Mesenchymal stem cell (in vitro differentiated cells and primary cell): ENCODE data around the gene RPL12.
A peak's percentile ranks its signal among the peaks of the same experiment; 100 is the strongest.

ENCODE experiments used
- DNase-seq: peaks from one replicate; pipeline ENCODE4 v3.0.0-alpha.2; 2013
- H2AFZ ChIP-seq: one replicate; pipeline ENCODE4 v1.6.1; 2013; ENCODE audit warnings: low read depth, mild to moderate bottlenecking, control low read depth, inconsistent platforms, low read length, moderate library complexity
- H2AK5ac ChIP-seq: 2 replicates; pipeline ENCODE4 v1.6.1; 2013; ENCODE audit warnings: low read length, moderate library complexity, mild to moderate bottlenecking, inconsistent platforms; ENCODE audit not compliant: severe bottlenecking
- H2BK120ac ChIP-seq: one replicate; pipeline ENCODE4 v1.6.1; 2013; ENCODE audit warnings: low read depth, mild to moderate bottlenecking, inconsistent platforms, low read length, moderate library complexity
- H2BK12ac ChIP-seq, 2 experiments: one replicate each; pipeline ENCODE4 v1.6.1; 2013; ENCODE audit warnings: inconsistent platforms in 2 of 2, low read length in 2 of 2, mild to moderate bottlenecking in 2 of 2, moderate library complexity in 2 of 2, control low read depth in 1 of 2
- H2BK15ac ChIP-seq: one replicate; pipeline ENCODE4 v1.6.1; 2013; ENCODE audit warnings: mild to moderate bottlenecking, low read depth, inconsistent platforms; ENCODE audit not compliant: poor library complexity, severe bottlenecking
- H2BK5ac ChIP-seq: 2 replicates; pipeline ENCODE4 v1.6.1; 2013; ENCODE audit warnings: low read depth, mild to moderate bottlenecking, low read length, control low read depth, inconsistent platforms; ENCODE audit not compliant: poor library complexity, severe bottlenecking
- H3K14ac ChIP-seq, 2 experiments: one replicate each; pipeline ENCODE4 v1.6.1; 2013; ENCODE audit warnings: inconsistent platforms in 2 of 2, low read length in 2 of 2, control low read depth in 1 of 2, mild to moderate bottlenecking in 1 of 2, moderate library complexity in 1 of 2
- H3K18ac ChIP-seq, 2 experiments: one replicate each; pipeline ENCODE4 v1.6.1; 2013; ENCODE audit warnings: inconsistent platforms in 2 of 2, low read length in 2 of 2, control low read depth in 1 of 2, low read depth in 1 of 2, mild to moderate bottlenecking in 1 of 2
- H3K23ac ChIP-seq, 2 experiments: one replicate each; pipeline ENCODE4 v1.6.1; 2013; ENCODE audit warnings: inconsistent platforms in 2 of 2, low read length in 2 of 2, mild to moderate bottlenecking in 2 of 2, moderate library complexity in 2 of 2, control low read depth in 1 of 2
- H3K27ac ChIP-seq: 2 replicates; pipeline ENCODE4 v1.5.1; 2013; ENCODE audit warnings: mild to moderate bottlenecking, moderate library complexity, low read length, control low read depth, inconsistent platforms; ENCODE audit not compliant: poor library complexity, severe bottlenecking
- H3K27me3 ChIP-seq, 2 experiments: 2 replicates each; pipeline versions ENCODE4 v1.6.1 to v1.7.0; 2013; ENCODE audit warnings: low read length in 2 of 2, mild to moderate bottlenecking in 2 of 2, moderate library complexity in 2 of 2, control low read depth in 1 of 2, inconsistent platforms in 1 of 2; ENCODE audit not compliant: control insufficient read depth in 1 of 2, insufficient read depth in 1 of 2
- H3K36me3 ChIP-seq, 2 experiments: 2 replicates each; pipeline versions ENCODE4 v1.6.1 to v1.7.0; 2013; ENCODE audit warnings: low read length in 2 of 2, control low read depth in 1 of 2, inconsistent platforms in 1 of 2, low read depth in 1 of 2, mild to moderate bottlenecking in 1 of 2; ENCODE audit not compliant: insufficient read depth in 2 of 2, control insufficient read depth in 1 of 2
- H3K4ac ChIP-seq, 2 experiments: one replicate each; pipeline ENCODE4 v1.6.1; 2013; ENCODE audit warnings: inconsistent platforms in 2 of 2, low read length in 2 of 2, mild to moderate bottlenecking in 2 of 2, moderate library complexity in 2 of 2, control low read depth in 1 of 2, low read depth in 1 of 2
- H3K4me1 ChIP-seq: 2 replicates; pipeline ENCODE4 v1.6.1; 2013; ENCODE audit warnings: low read depth, low read length, control low read depth; ENCODE audit not compliant: control insufficient read depth, insufficient read depth
- H3K4me2 ChIP-seq: 2 replicates; pipeline ENCODE4 v1.6.1; 2013; ENCODE audit warnings: low read length, mild to moderate bottlenecking, inconsistent platforms; ENCODE audit not compliant: poor library complexity, severe bottlenecking
- H3K4me3 ChIP-seq, 2 experiments: 2 replicates each; pipeline versions ENCODE4 v1.5.1 to v1.7.0; 2013; ENCODE audit warnings: low read length in 2 of 2, mild to moderate bottlenecking in 2 of 2, control low read depth in 1 of 2, low read depth in 1 of 2; ENCODE audit not compliant: insufficient read depth in 1 of 2
- H3K79me1 ChIP-seq: replicated peaks from 2 replicates; pipeline ENCODE4 v1.6.1; 2013; ENCODE audit warnings: mild to moderate bottlenecking, control low read depth, low read length, inconsistent platforms; ENCODE audit not compliant: poor library complexity, severe bottlenecking
- H3K9ac ChIP-seq: 2 replicates; pipeline ENCODE4 v1.7.0; 2013; ENCODE audit warnings: mild to moderate bottlenecking, low read length, moderate library complexity
- H3K9me3 ChIP-seq: 2 replicates; pipeline ENCODE4 v1.7.0; 2013; ENCODE audit warnings: mild to moderate bottlenecking, low read length; ENCODE audit not compliant: control insufficient read depth
- H4K8ac ChIP-seq: one replicate; pipeline ENCODE4 v1.6.1; 2013; ENCODE audit warnings: inconsistent platforms, mild to moderate bottlenecking, low read length, moderate library complexity
- H4K91ac ChIP-seq: one replicate; pipeline ENCODE4 v1.6.1; 2013; ENCODE audit warnings: mild to moderate bottlenecking, low read length, inconsistent platforms
- WGBS: methylation state at CpG from one replicate; pipeline ENCODE4 v1.1.7; 2013; ENCODE audit warnings: mixed read lengths; 5-methylcytosine and 5-hydroxymethylcytosine counted together

Gene RPL12

GRCh38 chr9:127497656-127498290, 46.6 kb upstream of the RPL12 start:
- no peak overlapping the region for H2BK15ac ChIP-seq
- peak overlapping the region in 1 of 2 experiments; percentile 32 for H3K23ac ChIP-seq
- DNase-seq: no peak
- H3K9ac ChIP-seq: peak overlapping the region; percentile 48
- WGBS: 95% methylated on average over 13 of the region's 13 CpGs
- H3K36me3 ChIP-seq: peaks cover 66% of the 10 kb centered on the region in 2 experiments
- H3K4me3 ChIP-seq: no peak overlapping the region
- H4K8ac ChIP-seq: peak overlapping the region; percentile 32
- H3K9me3 ChIP-seq: no peaks in the 10 kb centered on the region
- H3K4me2 ChIP-seq: no peak overlapping the region
- peak overlapping the region in 1 of 2 experiments; percentile 57 for H3K14ac ChIP-seq
- no peak overlapping the region for H2AK5ac ChIP-seq
- no peak overlapping the region for H2AFZ ChIP-seq
- no peak overlapping the region for H3K18ac ChIP-seq
- peak overlapping the region; percentile 33 for H3K27ac ChIP-seq
- H3K4me1 ChIP-seq: peaks cover 42% of the 10 kb centered on the region
- H2BK12ac ChIP-seq: no peak overlapping the region
- H3K27me3 ChIP-seq: no peaks in the 10 kb centered on the region
- no peak overlapping the region for H3K4ac ChIP-seq
- peak overlapping the region; percentile 48 for H4K91ac ChIP-seq
- no peak overlapping the region for H2BK120ac ChIP-seq
- H2BK5ac ChIP-seq: no peak overlapping the region
- H3K79me1 ChIP-seq: peaks cover 12% of the 10 kb centered on the region

- H3K14ac ChIP-seq: no peak overlapping the region
Measured at GRCh38 chr9:127496974-127497373, 45.8 kb upstream of the RPL12 start.

GRCh38 chr9:127495884-127496555, 44.8 kb upstream of the RPL12 start:
- no peak overlapping the region for H2BK120ac ChIP-seq
- peak overlapping the region; percentile 76 for H3K9ac ChIP-seq
- H4K91ac ChIP-seq: no peak overlapping the region
- H3K4me3 ChIP-seq: no peak overlapping the region
- peak overlapping the region; percentile 33 for H4K8ac ChIP-seq
- H2BK12ac ChIP-seq: peak overlapping the region in 1 of 2 experiments; percentile 83
- H2BK15ac ChIP-seq: no peak overlapping the region
- H3K27ac ChIP-seq: peak overlapping the region; percentile 83
- no peak overlapping the region for H2BK5ac ChIP-seq
- H3K4me1 ChIP-seq: peaks cover 54% of the 10 kb centered on the region
- H3K23ac ChIP-seq: no peak overlapping the region
- no peaks in the 10 kb centered on the region for H3K9me3 ChIP-seq
- DNase-seq: no peak
- peak overlapping the region in 1 of 2 experiments; percentile 26 for H3K14ac ChIP-seq
- WGBS: 87% methylated on average over 14 of the region's 14 CpGs
- H3K27me3 ChIP-seq: no peaks in the 10 kb centered on the region
- H3K36me3 ChIP-seq: peaks cover 67 to 73% of the 10 kb centered on the region in 2 experiments
- no peak overlapping the region for H3K4me2 ChIP-seq
- peak overlapping the region in 1 of 2 experiments; percentile 69 for H3K18ac ChIP-seq
- H3K4ac ChIP-seq: no peak overlapping the region
- no peak overlapping the region for H2AFZ ChIP-seq
- peaks cover 14% of the 10 kb centered on the region for H3K79me1 ChIP-seq
- peak overlapping the region; percentile 46 for H2AK5ac ChIP-seq

More at GRCh38 chr9:127496974-127497373, 45.8 kb upstream of the RPL12 start:
- Histone ChIP-seq H3K4me2 (no peak overlapping the region), H3K27ac (peak overlapping the region; percentile 15), H2AK5ac (no peak overlapping the region), H3K18ac (no peak overlapping the region), H4K91ac (peak overlapping the region; percentile 11), H2BK120ac (no peak overlapping the region), H4K8ac (peak overlapping the region; percentile 65), H3K4ac (no peak overlapping the region), H2BK5ac (no peak overlapping the region), H3K4me1 (peaks cover 45% of the 10 kb centered on the region), H3K79me1 (peaks cover 11% of the 10 kb centered on the region), H3K4me3 (no peak overlapping the region), H2AFZ (no peak overlapping the region), H3K23ac (no peak overlapping the region), H3K9ac (peak overlapping the region; percentile 48), H3K27me3 (no peaks in the 10 kb centered on the region), H2BK12ac (peak overlapping the region in 1 of 2 experiments; percentile 26), H3K9me3 (no peaks in the 10 kb centered on the region), H3K36me3 (peaks cover 69% of the 10 kb centered on the region in 2 experiments), H2BK15ac (no peak overlapping the region)
- WGBS: 97% methylated on average over 12 of the region's 12 CpGs
- DNase-seq: no peak

GRCh38 chr9:127494304-127494702, 43.1 kb upstream of the RPL12 start:
- H2AFZ ChIP-seq: no peak overlapping the region
- no peak overlapping the region for H3K4me3 ChIP-seq
- H4K91ac ChIP-seq: no peak overlapping the region
- 95% methylated on average over 9 of the region's 9 CpGs for WGBS
- no peaks in the 10 kb centered on the region for H3K27me3 ChIP-seq
- H2BK5ac ChIP-seq: no peak overlapping the region
- H3K9me3 ChIP-seq: no peaks in the 10 kb centered on the region
- H3K79me1 ChIP-seq: peaks cover 16% of the 10 kb centered on the region
- no peak overlapping the region for H4K8ac ChIP-seq
- peaks cover 67 to 73% of the 10 kb centered on the region in 2 experiments for H3K36me3 ChIP-seq
- no peak overlapping the region for H2AK5ac ChIP-seq
- no peak overlapping the region for H3K9ac ChIP-seq
- no peak overlapping the region for H3K14ac ChIP-seq
- no peak overlapping the region for H3K4me2 ChIP-seq
- H3K4ac ChIP-seq: no peak overlapping the region
- no peak overlapping the region for H3K23ac ChIP-seq
- no peak for DNase-seq
- no peak overlapping the region for H3K27ac ChIP-seq
- no peak overlapping the region for H2BK15ac ChIP-seq
- no peak overlapping the region for H3K18ac ChIP-seq
- no peak overlapping the region for H2BK120ac ChIP-seq
- peaks cover 59% of the 10 kb centered on the region for H3K4me1 ChIP-seq
- H2BK12ac ChIP-seq: no peak overlapping the region
